Anterior cingulate cortex (tissue), 58 donors: ENCODE results near the gene LILRA5.
"Not testable (repeated sequence)": the region's sequence is repeated elsewhere in the genome, so short reads cannot be mapped to it uniquely, and the experiment has no call there.

Experiments used
- DNase-seq, 58 donors: peaks; one replicate each; lab custom pipeline; 2025; lab: John Stamatoyannopoulos, UW

The LILRA5 gene

DNA sequence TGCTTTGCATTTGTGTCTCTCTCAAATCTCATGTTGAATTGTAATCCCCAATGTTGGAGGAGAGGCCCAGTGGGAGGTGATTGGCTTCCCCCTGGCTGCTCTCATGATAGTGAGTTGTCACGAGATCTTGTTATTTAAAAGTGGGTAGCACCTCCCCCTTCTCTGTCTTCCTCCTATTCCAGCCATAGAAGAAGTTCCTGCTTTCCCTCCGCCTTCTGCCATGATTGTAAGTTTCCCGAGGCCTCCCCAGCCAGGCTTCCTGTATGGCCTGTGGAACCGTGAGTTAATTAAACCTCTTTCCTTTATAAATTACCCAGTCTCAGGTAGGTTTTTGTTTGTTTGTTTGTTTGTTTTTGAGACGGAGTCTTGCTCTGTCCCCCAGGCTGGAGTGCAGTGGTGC is 22.2 kb upstream of the LILRA5 start:
- DNase-seq, result no peak

- no peak for DNase-seq
Measured at GRCh38 chr19:54333586-54334298, 20.8 kb upstream of the LILRA5 start.

DNA sequence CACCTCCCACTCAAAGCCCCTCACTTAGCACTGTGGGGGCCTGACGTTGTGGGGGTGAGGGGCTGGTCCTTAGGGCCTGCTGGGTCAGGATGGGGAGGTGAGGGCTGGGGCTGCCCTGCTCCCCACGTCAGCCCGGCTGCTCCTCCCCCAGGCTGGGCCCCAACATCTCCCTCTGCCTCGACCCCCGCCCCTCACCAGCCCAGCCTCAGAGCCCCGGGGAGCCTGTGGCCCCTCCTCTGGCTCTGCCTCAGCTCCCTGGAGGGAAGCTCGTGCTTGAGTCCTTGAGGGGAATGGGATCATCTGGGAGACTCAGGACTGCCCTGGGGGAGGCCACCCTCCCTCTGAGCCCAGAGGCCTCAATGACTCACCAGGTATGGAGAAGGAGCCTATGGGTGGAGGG is 19.2 kb upstream of the LILRA5 start:
- DNase-seq, result no peak

DNA sequence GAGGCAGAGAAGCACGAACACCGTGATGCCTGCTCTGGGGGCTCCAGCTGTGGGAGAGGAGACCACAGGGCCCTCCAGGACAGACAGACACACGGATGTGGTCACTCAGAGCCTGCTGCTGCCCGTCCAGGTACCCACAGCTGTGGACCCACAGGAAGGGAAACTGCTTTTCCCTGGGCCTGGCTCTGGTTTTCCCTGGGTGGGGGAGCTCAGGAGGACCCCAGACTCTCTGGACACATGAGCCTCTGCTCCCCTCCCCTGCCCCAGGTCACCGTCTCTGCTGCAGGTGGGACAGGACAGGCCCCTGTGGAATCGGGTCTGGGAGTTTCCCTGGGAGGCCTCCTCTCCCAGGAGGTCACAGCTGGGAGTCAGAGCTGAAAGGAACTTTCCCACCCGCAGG is 18.7 kb upstream of the LILRA5 start:
- no peak for DNase-seq

GRCh38 chr19:54329476-54330165 is 16.7 kb upstream of the LILRA5 start:
- DNase-seq, result no peak

DNA sequence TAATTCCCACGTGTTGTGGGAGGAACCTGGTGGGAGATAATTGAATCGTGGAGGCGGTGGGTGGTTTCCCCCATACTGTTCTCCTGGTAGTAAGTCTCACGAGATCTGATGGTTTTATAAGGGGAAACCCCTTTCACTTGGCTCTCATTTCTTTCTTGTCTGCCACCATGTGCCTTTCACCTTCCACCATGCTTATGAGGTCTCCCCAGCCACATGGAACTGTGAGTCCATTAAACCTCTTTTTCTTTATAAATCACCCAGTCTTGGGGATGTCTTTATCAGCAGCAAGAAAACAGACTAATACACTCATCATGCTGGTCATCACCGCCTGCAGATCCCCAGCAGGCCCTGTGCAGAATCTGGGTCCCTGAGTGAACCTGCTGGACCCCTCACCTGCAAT is 15.8 kb upstream of the LILRA5 start:
- DNase-seq, result not testable (repeated sequence)

DNA sequence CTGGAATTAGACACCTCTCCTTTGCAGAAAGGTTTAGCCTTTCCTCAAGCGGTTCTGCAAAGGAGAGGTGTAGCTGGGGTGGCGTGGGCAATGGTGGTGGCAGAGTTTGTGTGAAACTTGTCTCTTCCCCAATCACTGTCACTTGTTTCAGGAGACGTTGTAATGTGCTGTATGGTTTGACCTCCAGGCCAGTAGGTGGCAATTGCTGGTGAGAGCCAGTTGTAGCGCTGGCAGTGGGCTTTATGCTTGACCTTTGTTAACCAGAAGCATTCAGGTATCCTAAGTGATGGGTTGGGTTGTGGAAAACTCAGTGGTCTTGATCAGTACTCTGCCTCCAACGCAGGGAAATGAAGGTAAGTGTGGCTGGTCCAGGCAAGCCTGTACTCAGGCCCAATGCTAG is 12.7 kb upstream of the LILRA5 start:
- no peak for DNase-seq

DNA sequence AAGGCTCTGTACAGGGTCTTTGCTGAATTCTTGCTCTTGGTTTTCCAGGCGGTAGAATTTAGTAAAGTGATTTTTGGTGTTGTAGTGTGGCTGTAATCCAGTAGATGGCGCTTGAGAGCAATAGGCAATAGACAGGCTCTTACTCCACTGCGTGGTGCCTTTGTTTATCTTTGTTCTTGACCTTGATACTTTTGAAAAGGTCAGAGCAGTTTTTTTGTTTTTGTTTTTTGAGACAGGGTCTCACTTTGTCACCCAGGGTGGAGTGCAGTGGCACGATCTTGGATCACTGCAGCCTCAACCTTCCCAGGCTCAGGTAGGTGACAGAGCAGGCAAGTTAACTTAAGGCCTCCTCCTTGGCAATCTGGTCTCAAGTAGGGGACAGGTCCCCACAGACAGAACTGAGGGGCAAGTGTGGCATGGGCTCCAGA is 12.2 kb upstream of the LILRA5 start:
- DNase-seq, result peak in 7 of 58 donors; percentile 1 to 33 (median 10)

GRCh38 chr19:54324071-54324470 is 11.1 kb upstream of the LILRA5 start:
- DNase-seq, result no peak

DNA sequence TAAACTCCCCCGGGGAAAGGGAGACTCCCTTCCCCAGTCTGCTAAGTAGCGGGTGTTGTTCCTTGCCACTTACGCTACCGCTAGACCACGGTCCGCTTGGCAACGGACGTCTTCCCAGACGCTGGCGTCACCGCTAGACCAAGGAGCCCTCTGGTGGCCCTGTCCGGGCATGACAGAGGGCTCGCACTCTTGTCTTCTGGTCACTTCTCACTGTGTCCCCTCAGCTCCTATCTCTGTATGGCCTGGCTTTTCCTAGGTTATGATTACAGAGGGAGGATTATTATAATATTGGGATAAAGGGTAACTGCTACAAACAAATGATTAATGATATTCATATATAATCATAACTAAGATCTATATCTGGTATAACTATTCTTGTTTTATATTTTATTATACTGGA is 10.0 kb upstream of the LILRA5 start:
- not testable (repeated sequence) for DNase-seq

DNA sequence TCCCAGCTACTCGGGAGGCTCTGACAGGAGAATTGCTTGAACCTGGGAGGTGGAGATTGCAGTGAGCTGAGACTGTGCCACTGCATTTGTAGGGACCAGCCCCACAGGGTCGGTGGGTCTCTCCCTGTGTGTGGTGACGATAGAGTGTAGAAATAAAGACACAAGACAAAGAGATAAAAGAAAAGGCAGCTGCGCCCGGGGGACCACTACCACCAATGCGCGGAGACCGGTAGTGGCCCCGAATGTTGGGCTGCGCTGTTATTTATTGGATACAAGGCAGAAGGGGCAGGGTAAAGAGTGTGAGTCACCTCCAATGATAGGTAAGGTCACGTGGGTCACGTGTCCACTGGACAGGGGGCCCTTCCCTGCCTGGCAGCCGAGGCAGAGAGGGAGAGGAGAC is 9.3 kb upstream of the LILRA5 start:
- DNase-seq, result not testable (repeated sequence)

- DNase-seq, result no peak
Measured at GRCh38 chr19:54319892-54320670, 7.1 kb upstream of the LILRA5 start.

GRCh38 chr19:54319049-54319448 is 6.1 kb upstream of the LILRA5 start:
- DNase-seq, result no peak

GRCh38 chr19:54317965-54318240 is 4.9 kb upstream of the LILRA5 start:
- DNase-seq, result no peak

- DNase-seq, result no peak
Measured at GRCh38 chr19:54317108-54317964, 4.4 kb upstream of the LILRA5 start.

- no peak for DNase-seq
Measured at GRCh38 chr19:54316746-54317107, 3.8 kb upstream of the LILRA5 start.

DNA sequence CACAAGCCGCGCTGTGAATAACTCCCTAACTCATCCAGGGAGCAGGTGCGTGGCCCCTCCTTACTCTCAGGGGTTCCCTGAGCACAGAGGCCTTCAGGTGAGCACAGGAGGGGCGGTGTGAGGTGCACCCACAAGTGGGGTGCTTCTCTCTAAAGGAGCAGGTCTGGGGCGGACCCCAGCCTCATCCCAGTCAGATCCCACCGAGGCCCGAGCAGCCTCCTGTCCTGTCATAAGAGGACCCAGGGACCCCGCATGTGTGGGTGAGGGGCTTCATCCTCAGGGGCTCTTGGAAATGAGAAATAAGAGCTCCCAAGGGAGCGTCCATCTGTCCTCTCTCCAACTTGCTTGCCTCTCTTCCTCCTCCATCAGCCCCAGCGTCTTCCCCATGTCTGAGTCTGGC is 3.0 kb upstream of the LILRA5 start:
- DNase-seq, result no peak

GRCh38 chr19:54312011-54312410 is 955 bp downstream of the LILRA5 start:
- no peak for DNase-seq

DNA sequence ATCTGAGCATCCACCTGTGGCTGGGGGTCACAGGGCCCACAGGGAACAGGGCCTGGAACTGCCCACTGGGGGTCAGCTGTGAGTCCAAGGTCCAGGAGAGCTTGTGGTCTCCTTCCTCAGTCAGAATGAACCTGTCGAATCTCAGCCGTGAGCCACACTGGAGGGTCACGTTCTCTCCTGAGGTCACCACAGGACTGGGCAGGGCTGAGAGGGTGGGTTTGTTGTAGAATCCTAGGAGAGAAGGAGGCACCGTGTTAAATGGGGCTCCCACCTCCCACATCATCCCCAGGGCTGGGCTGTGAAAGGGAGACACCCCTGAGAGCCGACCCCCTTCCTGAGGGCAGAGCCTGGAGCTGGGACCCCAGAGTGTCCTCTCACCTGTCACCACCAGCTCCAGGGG is 1.5 kb downstream of the LILRA5 start:
- no peak for DNase-seq

DNA sequence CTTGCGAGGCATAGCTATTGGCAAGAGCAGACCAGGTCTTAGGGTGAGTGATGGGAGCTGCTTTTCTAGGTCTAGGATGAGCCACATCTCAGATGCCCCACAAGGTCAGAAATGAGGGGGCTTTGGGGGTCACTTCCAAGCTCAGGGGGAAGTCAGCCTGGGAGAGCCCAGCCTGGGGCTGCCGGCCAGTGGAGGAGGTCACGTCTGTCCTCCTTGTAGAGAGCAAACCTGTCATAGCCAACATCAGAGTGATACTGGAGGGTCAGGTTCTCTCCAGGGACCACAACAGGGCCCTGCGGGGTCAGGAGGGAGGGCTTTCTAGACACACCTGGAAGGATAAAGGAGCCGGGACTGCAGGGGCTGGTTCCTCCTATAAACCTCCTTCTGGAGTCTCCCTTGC is 2.4 kb downstream of the LILRA5 start:
- no peak for DNase-seq

DNA sequence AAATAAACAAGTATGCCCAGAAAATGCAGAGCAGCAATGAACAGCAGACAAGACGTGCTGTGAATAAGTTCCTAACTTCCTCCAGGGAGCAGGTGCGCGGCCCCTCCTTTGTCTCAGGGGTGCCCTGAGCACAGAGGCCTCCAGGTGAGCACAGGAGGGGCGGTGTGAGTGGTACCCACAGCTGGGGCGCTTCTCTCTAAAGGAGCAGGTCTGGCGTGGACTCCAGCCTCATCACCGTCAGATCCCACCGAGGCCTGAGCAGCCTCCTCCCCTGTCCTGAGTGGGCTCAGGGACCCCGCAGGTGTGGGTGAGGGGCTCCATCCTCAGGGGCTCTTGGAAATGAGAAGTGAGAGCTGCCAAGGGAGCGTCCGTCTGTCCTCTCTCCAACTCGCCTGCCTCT is 3.2 kb downstream of the LILRA5 start:
- DNase-seq, result no peak
